Measurements from ENCODE around the gene KLHDC7B.

KLHDC7B gene

GRCh38 chr22:50545522-50546325, at the start of gene KLHDC7B:
Gene KLHDC7B, plus strand, starts transcription at chr22:50545899. Its CDS starts 345 bp downstream, at chr22:50546244.
- DNase-seq (ENCODE audit: low read depth in 2 of 2), result no peak

- DNase-seq (ENCODE audit: low read depth in 2 of 2), result no peak
These were observed 48.6 kb upstream of the KLHDC7B start for GRCh38 chr22:50497093-50497492.

GRCh38 chr22:50498322-50498890, 47.3 kb upstream of the KLHDC7B start:
- DNase-seq (ENCODE audit: low read depth in 2 of 2), result peak; percentile 39 to 51

GRCh38 chr22:50500452-50500851, 45.2 kb upstream of the KLHDC7B start:
- no peak for DNase-seq (ENCODE audit: low read depth in 2 of 2)

GRCh38 chr22:50502096-50502495, 43.6 kb upstream of the KLHDC7B start:
- DNase-seq (ENCODE audit: low read depth in 2 of 2), result no peak

- DNase-seq (ENCODE audit: low read depth in 2 of 2), result no peak
These were observed 42.8 kb upstream of the KLHDC7B start for GRCh38 chr22:50502628-50503474.

GRCh38 chr22:50503475-50504145, 42.1 kb upstream of the KLHDC7B start:
- DNase-seq (ENCODE audit: low read depth in 2 of 2), result no peak

- no peak for DNase-seq (ENCODE audit: low read depth in 2 of 2)
These were observed 41.1 kb upstream of the KLHDC7B start for GRCh38 chr22:50504369-50505211.

GRCh38 chr22:50505276-50505775, 40.4 kb upstream of the KLHDC7B start:
- no peak for DNase-seq (ENCODE audit: low read depth in 2 of 2)

GRCh38 chr22:50505776-50506610, 39.7 kb upstream of the KLHDC7B start:
- no peak for DNase-seq (ENCODE audit: low read depth in 2 of 2)

- no peak for DNase-seq (ENCODE audit: low read depth in 2 of 2)
These were observed 38.9 kb upstream of the KLHDC7B start for GRCh38 chr22:50506611-50507420.

GRCh38 chr22:50507421-50507990, 38.2 kb upstream of the KLHDC7B start, which contains the start of gene LMF2:
Gene LMF2, minus strand, starts transcription at chr22:50507702. Its CDS starts 27 bp downstream, at chr22:50507675.
- peak; percentile 85 to 88 for DNase-seq (ENCODE audit: low read depth in 2 of 2)

GRCh38 chr22:50507991-50508884, 37.5 kb upstream of the KLHDC7B start, which contains the start of gene NCAPH2:
Gene NCAPH2, plus strand, starts transcription at chr22:50508224. Its CDS starts 114 bp downstream, at chr22:50508338.
- peak; percentile 96 to 97 for DNase-seq (ENCODE audit: low read depth in 2 of 2)

GRCh38 chr22:50508897-50509296, 36.8 kb upstream of the KLHDC7B start:
- DNase-seq (ENCODE audit: low read depth in 2 of 2), result no peak

GRCh38 chr22:50513175-50513574, 32.5 kb upstream of the KLHDC7B start:
- DNase-seq (ENCODE audit: low read depth in 2 of 2), result no peak

- DNase-seq (ENCODE audit: low read depth in 2 of 2), result no peak
These were observed 29.6 kb upstream of the KLHDC7B start for GRCh38 chr22:50516068-50516467.

GRCh38 chr22:50516891-50517290, 28.8 kb upstream of the KLHDC7B start:
- DNase-seq (ENCODE audit: low read depth in 2 of 2), result no peak
